OCI-LY1 (cell line): ENCODE data around the gene MYD88.

Experiments used
- H2AFZ ChIP-seq: fragments of 200-600 bp; sonication (generic), shearing (Covaris generic); 2 replicates; pipeline ENCODE4 v1.6.0; 2014; ENCODE audit warnings: antibody characterized with exemption, mild to moderate bottlenecking, low read length
- H3F3A ChIP-seq: fragments of 200-600 bp; sonication (generic), shearing (Covaris generic); 2 replicates; pipeline ENCODE4 v1.6.0; 2014; ENCODE audit warnings: mild to moderate bottlenecking, antibody characterized with exemption, low read length, moderate library complexity; ENCODE audit not compliant: insufficient read depth
- H3K27ac ChIP-seq: fragments of 200-600 bp; sonication (generic); 2 replicates; pipeline ENCODE4 v1.5.1; 2014; ENCODE audit warnings: low read length, mixed run types, mild to moderate bottlenecking, low read depth; ENCODE audit not compliant: poor library complexity, severe bottlenecking
- H3K27me3 ChIP-seq: fragments of 200-600 bp; sonication (generic); 2 replicates; pipeline ENCODE4 v1.6.0; 2014; ENCODE audit warnings: antibody characterized with exemption, mild to moderate bottlenecking, low read length, moderate library complexity; ENCODE audit not compliant: insufficient read depth
- H3K36me3 ChIP-seq: fragments of 200-600 bp; sonication (generic); 2 replicates; pipeline ENCODE4 v1.6.1; 2014; ENCODE audit warnings: mild to moderate bottlenecking, antibody characterized with exemption, low read length, moderate library complexity, mixed read lengths; ENCODE audit not compliant: insufficient read depth
- H3K4me1 ChIP-seq: fragments of 200-600 bp; sonication (generic); 2 replicates; pipeline ENCODE4 v1.5.1; 2014; ENCODE audit warnings: mild to moderate bottlenecking, low read length, moderate library complexity; ENCODE audit not compliant: insufficient read depth, severe bottlenecking
- H3K4me2 ChIP-seq: fragments of 200-600 bp; sonication (generic), shearing (Covaris generic); 2 replicates; pipeline ENCODE4 v1.6.1; 2014; ENCODE audit warnings: low read length
- H3K4me3 ChIP-seq: fragments of 200-600 bp; sonication (generic); 2 replicates; pipeline ENCODE4 v1.5.1; 2014; ENCODE audit warnings: low read length, low read depth, mild to moderate bottlenecking, mixed read lengths; ENCODE audit not compliant: poor library complexity, severe bottlenecking
- H3K79me2 ChIP-seq: fragments of 200-600 bp; shearing (Covaris generic); 2 replicates; pipeline ENCODE4 v1.6.1; 2016; ENCODE audit warnings: mixed run types, low read length, mixed read lengths; ENCODE audit not compliant: insufficient read depth
- H3K9ac ChIP-seq: fragments of 200-600 bp; sonication (generic), shearing (Covaris generic); 2 replicates; pipeline ENCODE4 v1.6.1; 2014; ENCODE audit warnings: mild to moderate bottlenecking, low read length, mixed read lengths
- H3K9me2 ChIP-seq: fragments of 200-600 bp; sonication (generic), shearing (Covaris generic); 2 replicates; pipeline ENCODE4 v1.6.1; 2014; ENCODE audit warnings: low read depth, mild to moderate bottlenecking, low read length, mixed read lengths
- H3K9me3 ChIP-seq: fragments of 200-600 bp; shearing (Covaris generic); 2 replicates; pipeline ENCODE4 v1.6.1; 2014; ENCODE audit warnings: low read length, mixed read lengths
- H4K20me1 ChIP-seq: fragments of 200-600 bp; sonication (generic), shearing (Covaris generic); 2 replicates; pipeline ENCODE4 v1.6.0; 2016; ENCODE audit warnings: mild to moderate bottlenecking, low read length; ENCODE audit not compliant: insufficient read depth
- EZH2 ChIP-seq: fragments of 200-600 bp; sonication (generic), shearing (Covaris generic); IDR thresholded peaks from 2 replicates; pipeline ENCODE4 v1.8.0; 2017; ENCODE audit warnings: borderline replicate concordance, mixed run types, mild to moderate bottlenecking, antibody characterized with exemption, low read length, moderate library complexity, mixed read lengths
- TF ChIP-seq, protein P1 (sequence below): fragments of 200-600 bp; sonication (generic), shearing (Covaris generic); IDR thresholded peaks from 2 replicates; pipeline ENCODE4 v1.5.1; 2017; ENCODE audit warnings: mild to moderate bottlenecking, antibody characterized with exemption, low read length, moderate library complexity, mixed read lengths

MYD88 gene

DNA sequence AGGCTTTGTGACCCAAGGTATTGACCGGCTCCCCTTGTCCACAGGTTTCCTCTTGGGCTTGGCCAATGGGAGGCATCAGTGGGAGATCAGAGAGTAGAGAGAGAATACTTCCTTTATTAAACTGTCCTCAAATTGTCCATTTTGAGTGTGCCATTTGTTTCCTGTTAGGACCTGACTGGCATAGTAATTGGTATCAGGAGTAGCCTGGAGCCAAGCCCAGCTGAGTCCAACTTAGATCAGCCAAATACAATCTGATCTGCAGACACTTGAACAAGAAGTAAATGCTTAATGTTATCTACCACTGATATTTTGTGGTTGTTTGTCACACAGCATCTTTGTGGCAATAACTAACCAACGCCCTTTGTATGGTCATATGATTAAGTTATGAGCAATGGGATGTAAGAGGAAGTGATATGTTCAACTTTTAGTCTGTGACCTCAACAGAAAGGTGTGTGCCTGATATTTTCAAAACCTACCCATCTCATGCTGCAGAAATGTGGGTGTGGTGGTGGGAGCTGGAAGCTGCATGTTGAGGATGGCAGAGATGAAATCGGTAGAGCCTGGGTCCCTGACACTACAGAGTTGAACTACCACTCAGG is 13.3 kb downstream of the MYD88 start:
- Histone ChIP-seq H3K9me3 (peaks cover 9% of the 10 kb centered on the region), H3K9me2 (no peaks in the 10 kb centered on the region), H3K4me1 (peaks cover 8% of the 10 kb centered on the region), H3F3A (no peaks in the 10 kb centered on the region), H3K4me3 (no peak overlapping the region), H3K4me2 (no peak overlapping the region), H3K9ac (no peak overlapping the region), H3K79me2 (no peaks in the 10 kb centered on the region), H4K20me1 (no peaks in the 10 kb centered on the region), H3K36me3 (no peaks in the 10 kb centered on the region), H3K27ac (no peak overlapping the region), H2AFZ (no peak overlapping the region), H3K27me3 (no peaks in the 10 kb centered on the region)
- no peak for TF ChIP-seq EZH2
- TF ChIP-seq, protein P1, sequence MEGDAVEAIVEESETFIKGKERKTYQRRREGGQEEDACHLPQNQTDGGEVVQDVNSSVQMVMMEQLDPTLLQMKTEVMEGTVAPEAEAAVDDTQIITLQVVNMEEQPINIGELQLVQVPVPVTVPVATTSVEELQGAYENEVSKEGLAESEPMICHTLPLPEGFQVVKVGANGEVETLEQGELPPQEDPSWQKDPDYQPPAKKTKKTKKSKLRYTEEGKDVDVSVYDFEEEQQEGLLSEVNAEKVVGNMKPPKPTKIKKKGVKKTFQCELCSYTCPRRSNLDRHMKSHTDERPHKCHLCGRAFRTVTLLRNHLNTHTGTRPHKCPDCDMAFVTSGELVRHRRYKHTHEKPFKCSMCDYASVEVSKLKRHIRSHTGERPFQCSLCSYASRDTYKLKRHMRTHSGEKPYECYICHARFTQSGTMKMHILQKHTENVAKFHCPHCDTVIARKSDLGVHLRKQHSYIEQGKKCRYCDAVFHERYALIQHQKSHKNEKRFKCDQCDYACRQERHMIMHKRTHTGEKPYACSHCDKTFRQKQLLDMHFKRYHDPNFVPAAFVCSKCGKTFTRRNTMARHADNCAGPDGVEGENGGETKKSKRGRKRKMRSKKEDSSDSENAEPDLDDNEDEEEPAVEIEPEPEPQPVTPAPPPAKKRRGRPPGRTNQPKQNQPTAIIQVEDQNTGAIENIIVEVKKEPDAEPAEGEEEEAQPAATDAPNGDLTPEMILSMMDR, result no peak

DNA sequence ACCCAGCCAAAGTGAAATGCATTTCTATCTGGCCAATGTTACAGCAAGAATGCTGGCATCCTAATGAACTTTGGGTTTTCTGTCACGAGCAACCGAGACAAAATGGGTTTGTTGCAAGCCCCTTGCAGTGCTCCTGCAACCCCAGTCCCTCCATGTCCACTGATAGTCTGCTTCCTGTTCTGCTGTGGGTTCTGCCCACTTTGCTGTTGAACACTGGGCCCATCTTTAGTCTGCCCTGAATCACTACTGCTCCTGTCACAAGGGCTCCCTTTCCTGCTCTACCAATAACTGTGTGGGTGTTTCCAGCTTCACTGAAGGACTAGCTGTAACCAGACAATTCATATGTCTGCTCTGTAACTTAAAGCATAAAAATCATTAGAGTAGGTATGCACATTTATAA is 14.1 kb downstream of the MYD88 start:
- no peak for TF ChIP-seq EZH2
- TF ChIP-seq, protein P1, result no peak
- H3K9ac ChIP-seq, result no peak overlapping the region
- no peak overlapping the region for H3K4me3 ChIP-seq
- peaks cover 8% of the 10 kb centered on the region for H3K4me1 ChIP-seq
- no peaks in the 10 kb centered on the region for H4K20me1 ChIP-seq
- H2AFZ ChIP-seq, result no peak overlapping the region
- H3K9me2 ChIP-seq, result no peaks in the 10 kb centered on the region
- H3K36me3 ChIP-seq, result no peaks in the 10 kb centered on the region
- no peaks in the 10 kb centered on the region for H3K27me3 ChIP-seq
- no peaks in the 10 kb centered on the region for H3K79me2 ChIP-seq
- H3F3A ChIP-seq, result no peaks in the 10 kb centered on the region
- peaks cover 1% of the 10 kb centered on the region for H3K9me3 ChIP-seq
- H3K4me2 ChIP-seq, result no peak overlapping the region
- no peak overlapping the region for H3K27ac ChIP-seq

GRCh38 chr3:38153221-38153620 is 14.8 kb downstream of the MYD88 start:
- Histone ChIP-seq H3K9ac (no peak overlapping the region), H3K27ac (no peak overlapping the region), H4K20me1 (no peaks in the 10 kb centered on the region), H3F3A (no peaks in the 10 kb centered on the region), H3K79me2 (no peaks in the 10 kb centered on the region), H3K9me2 (no peaks in the 10 kb centered on the region), H3K36me3 (no peaks in the 10 kb centered on the region), H3K4me3 (no peak overlapping the region), H3K27me3 (no peaks in the 10 kb centered on the region), H3K4me1 (peaks cover 6% of the 10 kb centered on the region), H3K9me3 (no peaks in the 10 kb centered on the region), H3K4me2 (no peak overlapping the region), H2AFZ (no peak overlapping the region)
- no peak for TF ChIP-seq EZH2
- TF ChIP-seq, protein P1, result no peak
